DND-41 (cell line): ENCODE measurements around the gene ZFP36.
A peak's percentile ranks its signal among the peaks of the same experiment; 100 is the strongest.

Source experiments
- ATAC-seq: fragments of 200-7000 bp; cut with Tn5 transposase; 3 replicates; pipeline ENCODE4 v1.9.1; 2021; ENCODE audit warnings: low read depth; ENCODE audit not compliant: insufficient read depth
- DNase-seq: peaks from one replicate; pipeline ENCODE4 v3.0.0-alpha.2; 2020
- H2AFZ ChIP-seq: 2 replicates; pipeline ENCODE4 v1.6.0; 2012; ENCODE audit warnings: low read depth, low read length
- H3K27ac ChIP-seq: 2 replicates; pipeline ENCODE4 v1.5.1; 2012; ENCODE audit warnings: low read length, inconsistent platforms
- H3K27me3 ChIP-seq: fragments of 200-600 bp; sonication (generic); 2 replicates; pipeline ENCODE4 v1.6.0; 2012; ENCODE audit warnings: low read length, mild to moderate bottlenecking, inconsistent platforms; ENCODE audit not compliant: insufficient read depth, poor library complexity
- H3K36me3 ChIP-seq: 2 replicates; pipeline ENCODE4 v1.5.1; 2012; ENCODE audit warnings: low read length, inconsistent platforms; ENCODE audit not compliant: insufficient read depth
- H3K4me1 ChIP-seq: 2 replicates; pipeline ENCODE4 v1.5.1; 2012; ENCODE audit warnings: mild to moderate bottlenecking, low read length; ENCODE audit not compliant: insufficient read depth
- H3K4me2 ChIP-seq: 2 replicates; pipeline ENCODE4 v1.6.0; 2012; ENCODE audit warnings: mild to moderate bottlenecking, moderate library complexity, low read length, inconsistent platforms; ENCODE audit not compliant: insufficient read depth
- H3K4me3 ChIP-seq, 2 experiments: fragments of 200-600 bp in 1 of 2; shearing (Covaris generic) in 1 of 2; 2 replicates each; pipeline ENCODE4 v1.5.1; 2012 to 2016; ENCODE audit warnings: inconsistent platforms in 2 of 2, low read length in 2 of 2, mild to moderate bottlenecking in 2 of 2, low read depth in 1 of 2, moderate library complexity in 1 of 2
- H3K79me2 ChIP-seq: 2 replicates; pipeline ENCODE4 v1.6.0; 2012; ENCODE audit warnings: low read length, inconsistent platforms; ENCODE audit not compliant: insufficient read depth
- H3K9ac ChIP-seq: 2 replicates; pipeline ENCODE4 v1.6.0; 2012; ENCODE audit warnings: low read depth, mild to moderate bottlenecking, inconsistent platforms, low read length, moderate library complexity
- H3K9me3 ChIP-seq: 2 replicates; pipeline ENCODE4 v1.5.1; 2012; ENCODE audit warnings: low read length, moderate library complexity, mild to moderate bottlenecking, inconsistent platforms; ENCODE audit not compliant: insufficient read depth, severe bottlenecking
- H4K20me1 ChIP-seq: 2 replicates; pipeline ENCODE4 v1.6.0; 2012; ENCODE audit warnings: low read length; ENCODE audit not compliant: insufficient read depth
- EZH2 ChIP-seq: IDR thresholded peaks from 3 replicates; pipeline ENCODE4 v1.6.1; 2012; ENCODE audit warnings: borderline replicate concordance, low read depth, mild to moderate bottlenecking, moderate library complexity, low read length, inconsistent platforms; ENCODE audit not compliant: severe bottlenecking
- TF ChIP-seq, protein P1 (sequence below): IDR thresholded peaks from 2 replicates; pipeline ENCODE4 v1.5.1; 2012; ENCODE audit warnings: borderline replicate concordance, low read length, moderate library complexity, mild to moderate bottlenecking; ENCODE audit not compliant: poor library complexity, severe bottlenecking; ENCODE audit errors: extremely low read depth

ZFP36 gene

DNA sequence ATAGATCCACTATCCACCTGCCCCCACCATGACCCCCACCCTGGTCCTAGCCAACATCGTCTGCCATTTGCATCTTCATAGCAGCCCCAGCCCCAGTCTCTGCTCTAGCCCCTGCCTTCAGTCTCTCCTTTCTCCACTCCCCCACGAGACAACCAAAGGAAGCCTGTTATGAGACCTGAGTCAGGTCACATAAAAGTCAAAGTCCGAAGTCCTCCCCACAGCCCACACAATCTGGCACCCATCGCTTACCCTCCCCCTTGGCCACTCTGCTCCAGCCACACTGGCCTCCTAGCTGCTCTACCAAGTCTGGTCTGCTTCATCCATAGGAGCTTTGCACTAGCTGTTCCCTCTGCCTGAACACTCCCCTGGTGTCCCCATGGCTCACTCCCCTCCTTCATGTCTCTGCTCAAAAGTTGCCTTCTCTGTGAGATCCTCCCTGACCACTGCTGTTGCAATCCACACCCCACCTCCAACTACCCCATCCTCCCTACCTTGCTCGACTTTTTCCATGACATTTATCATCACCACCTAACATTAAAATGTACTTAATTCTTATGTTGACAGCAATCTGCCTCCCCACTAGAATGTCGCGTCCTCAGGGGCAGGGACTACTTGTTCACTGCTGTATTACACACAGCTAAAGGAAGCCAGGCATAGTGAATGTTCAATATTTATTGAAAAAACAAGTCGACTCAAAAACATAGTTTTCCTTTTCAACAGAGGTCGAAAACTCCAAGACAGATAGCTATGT is 4.6 kb downstream of the ZFP36 start:
- Histone ChIP-seq H3K4me1 (peaks cover 72% of the 10 kb centered on the region), H3K79me2 (peaks cover 53% of the 10 kb centered on the region), H3K9ac (peak overlapping the region; percentile 67), H3K4me2 (peak overlapping the region; percentile 63), H3K27ac (peak overlapping the region; percentile 75), H2AFZ (no peak overlapping the region; the same call in 1 of the 2 replicates), H3K9me3 (no peaks in the 10 kb centered on the region), H3K4me3 (peak overlapping the region in 1 of 2 experiments; percentile 57; a peak in 2 of 4 replicates), H3K27me3 (no peaks in the 10 kb centered on the region), H4K20me1 (peaks cover 27% of the 10 kb centered on the region), H3K36me3 (peaks cover 33% of the 10 kb centered on the region)
- ATAC-seq = no peak
- DNase-seq = no peak
- no peak for TF ChIP-seq EZH2
- TF ChIP-seq, protein P1, sequence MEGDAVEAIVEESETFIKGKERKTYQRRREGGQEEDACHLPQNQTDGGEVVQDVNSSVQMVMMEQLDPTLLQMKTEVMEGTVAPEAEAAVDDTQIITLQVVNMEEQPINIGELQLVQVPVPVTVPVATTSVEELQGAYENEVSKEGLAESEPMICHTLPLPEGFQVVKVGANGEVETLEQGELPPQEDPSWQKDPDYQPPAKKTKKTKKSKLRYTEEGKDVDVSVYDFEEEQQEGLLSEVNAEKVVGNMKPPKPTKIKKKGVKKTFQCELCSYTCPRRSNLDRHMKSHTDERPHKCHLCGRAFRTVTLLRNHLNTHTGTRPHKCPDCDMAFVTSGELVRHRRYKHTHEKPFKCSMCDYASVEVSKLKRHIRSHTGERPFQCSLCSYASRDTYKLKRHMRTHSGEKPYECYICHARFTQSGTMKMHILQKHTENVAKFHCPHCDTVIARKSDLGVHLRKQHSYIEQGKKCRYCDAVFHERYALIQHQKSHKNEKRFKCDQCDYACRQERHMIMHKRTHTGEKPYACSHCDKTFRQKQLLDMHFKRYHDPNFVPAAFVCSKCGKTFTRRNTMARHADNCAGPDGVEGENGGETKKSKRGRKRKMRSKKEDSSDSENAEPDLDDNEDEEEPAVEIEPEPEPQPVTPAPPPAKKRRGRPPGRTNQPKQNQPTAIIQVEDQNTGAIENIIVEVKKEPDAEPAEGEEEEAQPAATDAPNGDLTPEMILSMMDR = no peak

DNA sequence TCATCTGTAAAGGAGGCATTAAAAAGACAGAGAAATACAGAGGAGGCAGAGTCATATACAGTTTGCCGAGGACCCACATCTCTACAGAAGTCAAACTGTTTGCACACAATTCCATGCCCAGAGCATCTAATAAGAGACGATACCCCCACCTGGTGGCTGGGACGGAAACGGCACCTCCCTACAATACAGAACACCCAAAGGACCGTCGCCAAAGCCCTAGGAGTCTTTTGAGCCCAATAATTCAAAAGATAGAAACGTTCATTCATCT is 5.1 kb downstream of the ZFP36 start:
- Histone ChIP-seq H3K9me3 (no peaks in the 10 kb centered on the region), H3K27me3 (no peaks in the 10 kb centered on the region), H3K4me1 (peaks cover 70% of the 10 kb centered on the region), H3K4me2 (peak overlapping the region; percentile 63), H2AFZ (no peak overlapping the region; the same call in 1 of the 2 replicates), H3K36me3 (peaks cover 38% of the 10 kb centered on the region), H3K4me3 (peak overlapping the region in 1 of 2 experiments; percentile 57; a peak in 2 of 4 replicates), H3K9ac (peak overlapping the region; percentile 67), H4K20me1 (peaks cover 30% of the 10 kb centered on the region), H3K27ac (peak overlapping the region; percentile 75), H3K79me2 (peaks cover 53% of the 10 kb centered on the region)
- DNase-seq = peak; percentile 90
- no peak for TF ChIP-seq EZH2
- TF ChIP-seq, protein P1 = peak; percentile 99
- peak; percentile 50 for ATAC-seq

DNA sequence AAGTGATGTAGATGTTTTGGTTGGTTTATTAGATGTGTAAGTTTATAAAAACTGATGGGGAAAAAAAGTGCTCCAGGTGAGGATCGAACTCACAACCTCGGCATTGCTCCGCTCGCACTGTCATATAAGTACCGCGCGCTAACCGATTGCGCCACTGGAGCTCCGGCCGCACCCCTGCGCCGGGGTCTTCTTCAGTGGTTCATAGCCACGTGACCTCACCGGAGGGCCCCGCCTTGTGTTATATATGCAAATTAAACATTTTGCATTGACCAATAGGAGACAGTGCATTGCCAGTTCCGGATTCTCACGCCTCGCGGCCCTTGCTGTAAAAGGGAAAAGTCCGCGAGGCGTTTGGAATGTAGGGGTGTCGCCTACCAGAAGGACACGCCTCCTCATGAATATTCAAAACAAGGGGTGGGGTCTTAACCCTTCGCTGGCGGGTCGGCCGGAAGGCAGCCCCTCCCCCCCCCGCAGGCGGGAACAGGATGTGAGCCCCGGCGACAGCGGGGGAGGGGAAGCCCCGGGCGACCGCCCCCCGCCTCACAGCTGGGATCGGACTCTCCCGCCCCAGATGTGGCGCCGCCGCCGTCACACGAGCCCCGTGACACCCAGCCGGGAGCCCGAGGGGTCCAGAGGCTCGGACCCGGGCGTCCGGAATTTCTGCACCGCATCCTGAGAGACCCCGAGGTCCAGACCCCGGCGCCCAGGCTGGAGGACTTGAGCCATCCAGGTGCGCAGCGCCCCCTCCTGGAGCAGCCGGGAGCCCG is 5.6 kb downstream of the ZFP36 start, which contains the start of gene PLEKHG2:
PLEKHG2 (plus strand) TSS at position 570 of the 767 bp plus-strand sequence. CDS start 1,418 bp downstream, outside the sequence.
- H3K27ac ChIP-seq = peak within 1 kb of the TSS; percentile 86
- H3K79me2 ChIP-seq = peaks cover 48% of the 10 kb centered on the region
- H3K4me2 ChIP-seq = peak within 1 kb of the TSS; percentile 66
- no peaks in the 10 kb centered on the region for H3K9me3 ChIP-seq
- H2AFZ ChIP-seq = peak within 1 kb of the TSS; percentile 59
- TF ChIP-seq EZH2 = no peak
- TF ChIP-seq, protein P1 = peak; percentile 90
- DNase-seq (peak; percentile 99), ATAC-seq (peak; percentile 80)
- peaks cover 65% of the 10 kb centered on the region for H3K4me1 ChIP-seq
- H3K4me3 ChIP-seq = peak within 1 kb of the TSS; percentile 69 to 96
- no peaks in the 10 kb centered on the region for H3K27me3 ChIP-seq
- H3K9ac ChIP-seq = peak within 1 kb of the TSS; percentile 88
- H4K20me1 ChIP-seq = peaks cover 31% of the 10 kb centered on the region
- peaks cover 42% of the 10 kb centered on the region for H3K36me3 ChIP-seq
